GM12891 (cell line): Measurements from ENCODE around the gene CEP76.

Experiments
- DNase-seq: peaks from one replicate; pipeline ENCODE4 v3.0.0; 2011; ENCODE audit warnings: low spot score; ENCODE audit not compliant: insufficient read length
- FAIRE-seq: peaks from 2 replicates; lab custom pipeline; 2011; peaks lifted over from hg19 to GRCh38; lab: Jason Lieb, UNC
- PAX5 ChIP-seq: IDR thresholded peaks from 2 replicates; pipeline ENCODE4 v1.6.1; 2011; ENCODE audit warnings: low read length, moderate library complexity, mild to moderate bottlenecking; ENCODE audit not compliant: insufficient read depth, severe bottlenecking
- POLR2A ChIP-seq: IDR thresholded peaks from 2 replicates; pipeline ENCODE4 v1.6.1; 2011; ENCODE audit warnings: low read depth, low read length, control low read depth
- POLR2AphosphoS5 ChIP-seq: IDR thresholded peaks from 2 replicates; pipeline ENCODE4 v1.6.1; 2011; ENCODE audit warnings: low read depth, low read length, control low read depth
- POU2F2 ChIP-seq: IDR thresholded peaks from 2 replicates; pipeline ENCODE4 v1.6.1; 2011; ENCODE audit warnings: low read depth, mild to moderate bottlenecking, control low read depth, low read length, moderate library complexity
- SPI1 ChIP-seq: IDR thresholded peaks from 2 replicates; pipeline ENCODE4 v1.6.1; 2011; ENCODE audit warnings: low read depth, low read length, control low read depth
- TAF1 ChIP-seq: IDR thresholded peaks from 2 replicates; pipeline ENCODE4 v1.6.1; 2011; ENCODE audit warnings: low read depth, low read length, control low read depth

Gene CEP76

GRCh38 chr18:12721495-12722275 lies 19.2 kb upstream of the CEP76 start:
- no peak for FAIRE-seq
- no peak for TF ChIP-seq TAF1
- no peak for TF ChIP-seq POLR2AphosphoS5
- no peak for TF ChIP-seq POU2F2
- TF ChIP-seq POLR2A, result no peak
- peak; percentile 22; the same call in 1 of the 2 replicates for TF ChIP-seq SPI1
- no peak for TF ChIP-seq PAX5
- DNase-seq, result no peak

DNA sequence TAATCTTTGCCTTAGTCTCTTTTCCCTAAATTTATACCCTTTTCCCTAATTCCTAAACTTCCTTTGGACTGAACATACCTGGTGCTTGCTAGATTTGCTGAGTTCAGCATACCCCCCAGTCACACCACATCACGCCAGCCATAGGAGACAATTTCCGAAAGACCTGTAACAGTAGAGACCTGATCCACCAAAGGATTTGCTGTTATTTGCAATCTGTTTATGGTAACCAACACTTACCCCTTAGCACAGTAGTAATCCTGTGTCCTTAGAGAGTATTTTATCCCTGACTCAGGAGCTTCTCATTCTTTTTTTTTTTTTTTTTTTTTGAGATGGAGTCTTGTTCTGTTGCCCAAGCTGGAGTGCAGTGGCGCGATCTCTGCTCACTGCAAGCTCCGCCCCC lies 8.9 kb upstream of the CEP76 start:
- DNase-seq, result no peak
- no peak for FAIRE-seq
- no peak for TF ChIP-seq TAF1
- no peak for TF ChIP-seq POLR2AphosphoS5
- TF ChIP-seq POU2F2, result no peak
- TF ChIP-seq SPI1, result no peak
- no peak for TF ChIP-seq POLR2A

GRCh38 chr18:12703664-12704063 lies 1.1 kb upstream of the CEP76 start:
- DNase-seq (no peak), FAIRE-seq (no peak)
- TF ChIP-seq POU2F2 (no peak), POLR2A (no peak), SPI1 (no peak), TAF1 (no peak), PAX5 (no peak), POLR2AphosphoS5 (no peak)

DNA sequence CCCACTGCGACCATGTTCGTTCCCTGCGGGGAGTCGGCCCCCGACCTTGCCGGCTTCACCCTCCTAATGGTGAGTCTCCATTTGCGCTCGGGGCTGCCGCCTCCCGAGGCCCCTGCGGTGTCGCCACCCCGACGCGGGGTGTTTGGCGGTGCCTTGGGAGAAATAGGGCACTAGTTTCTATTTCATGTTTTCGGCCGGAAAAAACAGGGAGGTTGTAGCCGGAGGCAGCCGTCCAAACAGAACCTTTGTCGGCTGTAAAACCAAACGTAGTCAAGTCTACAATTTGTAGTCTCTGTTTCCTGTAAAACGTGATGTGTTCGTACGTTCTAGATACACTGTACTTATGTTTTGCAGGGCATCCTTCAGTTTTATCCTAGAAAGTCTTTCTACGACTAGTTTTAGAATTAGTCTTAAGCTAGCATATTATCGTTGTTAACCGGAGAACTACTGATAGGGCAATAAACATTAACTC lies 609 bp upstream of the CEP76 start:
- DNase-seq, result no peak
- TF ChIP-seq TAF1, result no peak
- no peak for TF ChIP-seq POLR2AphosphoS5
- no peak for TF ChIP-seq SPI1
- TF ChIP-seq POU2F2, result no peak
- TF ChIP-seq PAX5, result no peak
- no peak for TF ChIP-seq POLR2A
- FAIRE-seq, result no peak

GRCh38 chr18:12701161-12701560 lies 1.4 kb downstream of the CEP76 start:
- FAIRE-seq (no peak), DNase-seq (no peak)
- no peak for TF ChIP-seq TAF1
- no peak for TF ChIP-seq POU2F2
- no peak for TF ChIP-seq POLR2A
- TF ChIP-seq POLR2AphosphoS5, result no peak
- no peak for TF ChIP-seq SPI1
- TF ChIP-seq PAX5, result no peak

DNA sequence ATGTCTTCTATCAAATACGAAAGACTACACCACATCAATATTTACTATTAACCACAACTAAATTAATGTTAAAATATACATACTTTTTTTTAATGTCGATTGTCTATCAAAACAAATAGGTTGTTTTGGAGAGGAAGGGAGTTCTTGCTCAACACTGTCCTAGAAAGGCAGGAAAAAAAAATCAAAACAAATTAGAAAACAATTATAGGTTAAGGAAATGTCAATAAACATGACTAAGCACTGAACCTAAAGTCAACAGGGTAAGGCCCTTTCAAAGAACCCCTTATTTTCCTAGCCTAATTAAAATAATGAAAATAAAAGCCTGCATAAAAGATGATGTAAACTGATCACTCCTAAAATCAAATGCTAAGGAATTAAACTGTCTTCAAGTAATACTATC lies 2.8 kb downstream of the CEP76 start:
- DNase-seq, result no peak
- no peak for FAIRE-seq
- TF ChIP-seq SPI1, result no peak
- no peak for TF ChIP-seq POLR2AphosphoS5
- TF ChIP-seq TAF1, result no peak
- no peak for TF ChIP-seq PAX5
- TF ChIP-seq POLR2A, result no peak
- TF ChIP-seq POU2F2, result no peak

DNA sequence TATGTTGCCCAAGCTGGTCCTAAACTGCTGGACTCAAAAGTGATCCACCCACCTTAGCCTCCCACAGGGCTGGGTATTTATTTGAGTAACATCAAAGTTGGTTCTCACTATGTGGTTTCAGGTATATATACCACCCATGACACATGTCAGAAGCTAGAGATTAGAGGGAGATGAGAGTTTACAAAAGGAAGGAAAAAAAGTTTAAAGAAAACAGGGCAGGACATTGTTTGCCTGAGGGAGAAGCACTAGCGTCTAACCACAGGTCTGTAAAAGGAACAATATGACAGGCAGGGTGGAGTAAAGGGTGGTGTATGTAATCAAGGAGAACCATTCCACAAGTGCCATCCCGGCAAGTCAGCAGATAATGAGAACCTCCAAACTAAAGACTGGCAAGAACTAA lies 8.5 kb downstream of the CEP76 start:
- no peak for FAIRE-seq
- DNase-seq, result no peak
- TF ChIP-seq SPI1 (no peak), POLR2AphosphoS5 (no peak), TAF1 (no peak), POLR2A (no peak), PAX5 (no peak), POU2F2 (no peak)

GRCh38 chr18:12692206-12692605 lies 10.3 kb downstream of the CEP76 start:
- DNase-seq (no peak), FAIRE-seq (no peak)
- TF ChIP-seq TAF1, result no peak
- no peak for TF ChIP-seq POLR2AphosphoS5
- TF ChIP-seq SPI1, result no peak
- no peak for TF ChIP-seq POU2F2
- TF ChIP-seq PAX5, result no peak

GRCh38 chr18:12689256-12689850 lies 13.2 kb downstream of the CEP76 start:
- FAIRE-seq, result no peak
- no peak for TF ChIP-seq TAF1
- no peak for TF ChIP-seq SPI1
- TF ChIP-seq POU2F2, result no peak
- TF ChIP-seq POLR2AphosphoS5, result no peak
- no peak for TF ChIP-seq POLR2A
- TF ChIP-seq PAX5, result no peak
- no peak for DNase-seq

DNA sequence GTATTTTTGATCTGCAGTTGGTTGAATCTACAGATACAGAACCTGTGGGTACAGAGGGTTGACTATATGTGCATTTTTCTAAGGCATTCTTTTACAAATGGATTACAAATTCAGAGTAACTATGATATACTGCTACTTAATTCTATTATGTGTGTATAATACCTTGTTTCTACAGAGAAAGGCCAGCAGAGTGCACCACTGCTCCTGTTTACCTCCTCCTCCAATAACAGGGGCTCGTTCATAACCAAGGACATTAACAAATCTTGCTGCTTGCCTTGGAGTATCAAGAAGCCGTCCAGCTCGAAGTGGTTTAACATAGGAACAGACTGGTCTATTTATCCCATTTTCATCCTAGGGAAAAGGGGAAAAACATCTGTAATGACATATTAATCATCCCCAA lies 16.4 kb downstream of the CEP76 start:
- FAIRE-seq (no peak), DNase-seq (no peak)
- TF ChIP-seq PAX5, result no peak
- TF ChIP-seq POLR2AphosphoS5, result no peak
- no peak for TF ChIP-seq POU2F2
- no peak for TF ChIP-seq SPI1
- TF ChIP-seq TAF1, result no peak
- TF ChIP-seq POLR2A, result no peak
